Measurements from ENCODE around the gene TTC28. TPM values are rescaled to one million over a fixed set of nuclear protein-coding genes. Genes with fewer than 3 reads are reported as not detected.

TTC28 gene
- total and polyA plus RNA-seq, 10 of the 15 experiments (the other 5 are each of a cell fraction or from before 2014, with no cell fraction given) = 0.15 to 8.4 (median 1.4) TPM

- H3K27ac ChIP-seq (ENCODE audit: control insufficient read depth, insufficient read depth) = no peak overlapping the region
- ATAC-seq = no peak
- RAD21 ChIA-PET (ENCODE audit: unreplicated experiment) = no interaction called here
- SMC1A ChIA-PET (ENCODE audit: uncharacterized antibody, unreplicated experiment) = no interaction called here
- TF ChIP-seq YBX1 (IDR thresholded peaks at IDR 0.05) (no peak), RELA (IDR thresholded peaks at IDR 0.05; ENCODE audit: borderline replicate concordance, partially characterized antibody) (no peak), EP300 (IDR thresholded peaks at IDR 0.05; ENCODE audit: borderline replicate concordance in 1 of 2, control insufficient read depth in 1 of 2, low read depth in 2 of 2, low read length in 2 of 2) (no peak), CHD4 (IDR thresholded peaks at IDR 0.05) (no peak), CHD1 (IDR thresholded peaks at IDR 0.05; ENCODE audit: low read depth, low read length) (no peak), KDM1A (IDR thresholded peaks at IDR 0.05; ENCODE audit: borderline replicate concordance) (no peak), MEF2A (IDR thresholded peaks at IDR 0.05; ENCODE audit: insufficient read depth, low read depth, low read length) (no peak), FOS (IDR thresholded peaks at IDR 0.05; ENCODE audit: borderline replicate concordance, extremely low read depth, insufficient read length) (no peak), BACH1 (IDR thresholded peaks at IDR 0.05; ENCODE audit: borderline replicate concordance) (no peak), MXI1 (IDR thresholded peaks at IDR 0.05; ENCODE audit: low read depth, low read length) (no peak), TAF1 (IDR thresholded peaks at IDR 0.05; ENCODE audit: borderline replicate concordance, low read depth, low read length) (no peak), POLR2A (IDR thresholded peaks at IDR 0.05; ENCODE audit: low read depth, low read length) (no peak), HSF1 (IDR thresholded peaks at IDR 0.05; ENCODE audit: low read depth, low read length) (no peak), HDGF (IDR thresholded peaks at IDR 0.05) (no peak), MLLT1 (IDR thresholded peaks at IDR 0.05) (no peak), ZBTB33 (IDR thresholded peaks at IDR 0.05) (no peak), SUZ12 (IDR thresholded peaks at IDR 0.05; ENCODE audit: unreplicated experiment) (no peak), ZSCAN29 (IDR thresholded peaks at IDR 0.05) (no peak)
- no peaks in the 10 kb centered on the region for H3K9me3 ChIP-seq (replicated peaks; ENCODE audit: control insufficient read depth, insufficient read depth, low read length)
- no peak for FAIRE-seq
- H3K4me3 ChIP-seq = no peak overlapping the region
- 78% methylated on average over 6 of the region's 6 CpGs for WGBS (ENCODE audit: insufficient coverage, insufficient replicate concordance, low lambda C conversion rate, missing lambda C conversion rate)
- CTCF ChIA-PET = no interaction called here
- H3K36me3 ChIP-seq (ENCODE audit: control insufficient read depth in 2 of 2, insufficient read depth in 2 of 2, low read length in 1 of 2) = no peaks in the 10 kb centered on the region
- no TSS peak for BruUV-seq (replicated peaks)
- H3K4me1 ChIP-seq (ENCODE audit: control insufficient read depth, insufficient read depth, low read length) = no peaks in the 10 kb centered on the region
- in situ Hi-C loops (cut with MboI) (no loop called here), intact Hi-C loops (cut with micrococcal nuclease; ENCODE audit: unreplicated experiment) (no loop called here)
- H3K4me2 ChIP-seq (ENCODE audit: control insufficient read depth, insufficient read depth) = no peak overlapping the region
- POLR2A ChIA-PET = no interaction called here
- H3K9ac ChIP-seq (ENCODE audit: control insufficient read depth, insufficient read depth, low read length) = no peak overlapping the region
- DNase-seq (ENCODE audit: low read depth, low spot score) = no peak
- H2AFZ ChIP-seq (ENCODE audit: control insufficient read depth, low read depth, low read length) = no peak overlapping the region
- no peaks in the 10 kb centered on the region for H4K20me1 ChIP-seq (ENCODE audit: control insufficient read depth, insufficient read depth)
- H3K27me3 ChIP-seq (replicated peaks in 1 of 2; ENCODE audit: control insufficient read depth in 2 of 2, insufficient read depth in 2 of 2, low read length in 1 of 2) = no peaks in the 10 kb centered on the region
- H3K79me2 ChIP-seq (ENCODE audit: control insufficient read depth, insufficient read depth, low read length) = no peaks in the 10 kb centered on the region
Observed at GRCh38 chr22:27978317-27978716, 701.3 kb downstream of the TTC28 start.

All from GM12878 (cell line).